Hindlimb muscle (tissue), 1 donor: ENCODE results near the gene KIZ. TPM values are rescaled to one million over a fixed set of nuclear protein-coding genes. Genes with fewer than 3 reads are reported as not detected.

Experiments used
- DNase-seq: peaks from one replicate; pipeline ENCODE4 v3.0.0-alpha.2; 2013
- polyA plus RNA-seq: library from polyadenylated mRNA; unstranded; fragments of 120-200 nt; gene quantifications from one replicate; pipeline ENCODE4 v1.2.1, GENCODE V29; 2013; ENCODE audit not compliant: insufficient read length

The KIZ gene
- polyA plus RNA-seq, 1 donor = 17.7 TPM

DNA sequence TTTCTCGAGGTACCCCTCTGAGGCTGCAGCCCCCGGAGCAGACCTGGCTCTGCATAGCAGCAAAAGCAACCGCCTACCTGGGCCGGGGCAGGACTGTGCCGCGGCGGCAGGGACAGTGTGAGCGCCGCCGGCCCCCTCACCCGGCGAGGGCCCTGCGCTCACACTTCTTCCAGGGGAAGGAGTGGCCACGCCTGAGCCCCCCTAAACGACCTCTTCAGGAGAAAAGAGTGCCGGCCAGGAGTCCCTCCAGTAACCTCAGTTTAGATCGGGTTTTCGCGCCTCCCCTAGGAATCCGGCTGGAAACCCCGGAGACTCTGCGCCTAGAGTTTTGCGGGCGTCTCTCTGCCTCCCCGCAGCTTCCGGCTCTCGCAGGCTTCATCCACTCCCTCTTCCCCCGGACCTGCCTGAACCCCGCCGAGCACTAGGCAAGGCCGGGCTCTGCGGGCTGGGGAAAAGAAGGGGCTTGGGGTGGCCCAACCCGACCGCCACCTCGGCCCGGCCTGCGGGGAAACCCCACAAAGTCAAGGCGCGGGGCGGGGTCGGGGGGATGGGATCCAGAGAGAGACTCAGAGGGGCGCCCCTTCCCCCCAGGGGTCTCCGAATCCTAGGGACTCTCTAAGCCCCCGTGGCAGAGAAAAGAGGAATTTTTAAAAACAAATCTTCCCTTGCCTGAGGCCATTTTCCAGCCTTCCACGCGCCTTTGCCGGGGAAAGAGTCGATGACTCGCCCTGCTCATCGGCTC lies 20.3 kb upstream of the KIZ start:
- no peak for DNase-seq

DNA sequence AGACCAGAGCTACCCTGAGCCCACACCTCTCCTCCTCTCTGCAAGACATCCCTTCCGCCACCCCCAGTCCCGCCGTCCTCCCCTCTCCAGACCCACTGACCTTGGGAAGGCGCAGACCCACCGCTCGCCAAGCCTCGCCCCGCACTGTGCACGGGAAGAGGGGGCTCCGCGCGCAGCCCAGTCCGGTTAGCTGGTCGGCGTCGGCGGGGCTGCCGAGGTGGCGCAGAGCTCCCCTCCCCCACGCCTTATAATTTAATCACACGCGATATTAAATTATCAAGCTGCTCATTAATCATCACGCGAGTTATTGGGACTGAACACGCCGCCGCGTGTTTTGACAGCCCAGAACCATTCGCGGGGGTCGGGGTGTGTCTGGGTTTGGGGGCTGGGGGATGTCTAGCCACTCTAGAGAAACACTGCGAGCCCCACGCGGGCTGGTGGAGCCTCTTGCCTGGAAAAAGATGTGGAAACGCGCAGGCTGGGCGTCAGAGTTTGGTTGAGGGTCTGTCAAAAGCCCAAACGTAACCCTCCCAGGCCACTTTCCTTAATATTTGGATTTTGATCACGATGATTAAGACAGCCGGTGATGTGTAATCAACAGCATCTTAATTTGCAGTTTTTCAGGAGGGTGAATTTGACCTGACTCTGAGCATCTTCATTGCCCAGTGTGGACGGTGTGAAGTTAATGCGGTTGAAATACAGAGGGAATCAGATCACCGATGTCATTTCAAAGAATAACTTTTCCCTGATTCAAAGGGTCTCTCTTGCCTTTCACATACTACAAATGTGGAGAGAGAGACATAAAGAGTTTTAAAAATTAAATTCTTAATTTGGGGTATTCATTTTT lies 19.5 kb upstream of the KIZ start, which contains the start of gene LINC00237:
Gene LINC00237 (minus strand): TSS at position 188 of the 847 bp plus-strand sequence.
- no peak for DNase-seq

DNA sequence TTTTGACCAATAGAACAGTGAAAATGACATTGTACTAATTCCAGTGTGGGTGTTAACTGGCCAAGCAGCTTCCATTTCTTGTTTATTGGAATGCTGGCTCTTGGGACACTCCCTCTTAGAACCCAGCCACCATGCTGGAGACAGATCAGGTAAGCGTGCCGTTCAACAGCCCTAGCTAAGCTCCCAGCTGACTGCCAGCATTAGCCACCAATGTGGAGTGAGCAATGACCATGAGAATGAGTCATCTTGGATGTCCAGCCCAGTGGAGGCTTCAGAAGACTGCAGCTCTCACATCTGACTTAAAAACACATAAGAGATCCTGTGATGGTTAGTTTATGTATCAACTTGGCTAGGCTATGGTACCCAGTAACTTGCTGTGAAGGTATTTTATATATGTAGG lies 16.7 kb upstream of the KIZ start:
- no peak for DNase-seq

DNA sequence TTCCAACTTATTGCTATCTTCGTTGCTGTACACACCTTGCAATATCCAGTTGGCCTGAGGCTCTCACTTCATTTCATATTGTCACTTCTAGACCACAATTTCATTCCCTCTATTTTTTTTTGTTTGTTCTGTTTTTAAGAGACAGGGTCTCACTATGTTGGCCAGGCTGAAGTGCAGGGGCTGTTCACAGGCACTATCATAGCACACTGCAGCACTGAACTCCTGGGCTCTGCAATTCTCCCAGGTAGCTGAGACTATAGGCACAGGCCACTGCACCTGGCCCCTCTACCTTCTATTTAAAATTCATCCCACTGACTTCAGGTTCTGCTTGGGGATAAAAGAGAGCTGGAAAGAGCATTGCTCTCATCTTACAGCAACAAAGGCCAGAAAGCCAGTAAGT lies 15.1 kb upstream of the KIZ start:
- no peak for DNase-seq

DNA sequence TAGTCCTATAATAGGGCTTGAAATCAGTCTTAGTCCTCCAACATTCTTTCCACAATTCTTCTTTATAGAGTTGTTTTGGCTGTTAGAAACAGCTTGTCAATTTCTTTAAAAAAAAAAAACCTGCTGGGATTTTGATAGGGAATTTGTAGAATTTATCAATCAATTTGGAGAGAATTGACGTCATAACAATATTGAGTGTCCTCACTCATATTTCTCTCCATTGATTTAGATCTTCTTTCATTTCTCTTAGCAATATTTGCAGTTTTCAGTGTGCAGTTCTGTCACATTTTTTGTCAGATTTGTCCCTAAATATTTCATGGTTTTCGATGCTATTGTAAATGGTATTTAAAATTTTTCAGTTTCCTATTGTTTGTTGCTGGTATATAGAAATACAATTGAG lies 14.5 kb upstream of the KIZ start:
- DNase-seq = no peak

DNA sequence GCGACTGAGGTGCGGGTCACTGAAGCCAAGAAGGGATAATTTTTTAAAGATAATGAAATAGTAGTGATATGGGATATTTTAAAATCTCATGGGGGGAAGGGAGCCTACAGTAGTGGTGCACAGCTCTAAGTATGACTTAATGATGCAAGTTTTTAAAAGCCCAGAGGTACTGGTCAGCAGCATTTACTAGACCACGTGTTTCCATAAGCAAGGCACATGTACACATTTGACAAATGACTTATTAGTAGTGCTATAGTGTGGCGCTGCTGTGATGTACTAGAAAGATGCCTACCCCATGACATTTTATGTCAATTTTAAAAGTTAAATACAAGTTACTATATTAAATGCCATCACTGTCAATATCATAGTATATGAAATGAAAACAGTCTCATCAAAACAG lies 12.2 kb upstream of the KIZ start:
- DNase-seq = no peak

DNA sequence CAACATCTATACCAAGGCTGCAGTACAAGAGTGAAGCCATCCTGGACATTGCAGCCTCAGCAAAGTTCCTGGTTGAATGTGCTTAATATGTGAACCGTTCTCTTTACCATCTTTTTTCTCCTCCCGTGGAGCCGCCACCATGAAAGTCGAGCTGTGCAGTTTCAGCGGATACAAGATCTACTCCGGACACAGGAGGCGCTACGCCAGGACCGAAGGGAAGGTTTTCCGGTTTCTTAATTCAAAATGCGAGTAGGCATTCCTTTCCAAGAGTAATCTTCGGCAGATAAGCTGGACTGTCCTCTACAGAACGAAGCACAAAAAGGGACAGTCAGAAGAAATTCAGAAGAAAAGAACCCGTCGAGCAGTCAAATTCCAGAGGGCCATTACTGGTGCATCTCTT lies 11.3 kb upstream of the KIZ start:
- no peak for DNase-seq

DNA sequence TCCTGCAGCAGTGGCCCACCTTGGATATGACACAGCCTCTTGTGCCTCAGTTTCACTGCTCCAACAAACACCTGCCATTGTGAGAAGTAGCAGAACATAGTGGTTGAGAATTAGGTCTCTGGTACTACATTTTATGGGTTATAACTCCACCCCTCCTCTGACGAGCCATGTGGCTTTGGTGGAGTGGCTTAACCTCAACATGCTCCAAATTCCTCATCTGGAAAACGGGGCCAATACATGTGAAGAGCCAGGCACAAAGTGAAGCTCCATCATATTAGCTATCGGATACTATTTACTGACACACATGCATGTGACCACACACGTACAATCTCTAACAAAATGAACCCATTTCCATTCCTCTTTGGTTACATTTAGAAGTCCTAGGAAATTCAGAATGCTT lies 8.4 kb upstream of the KIZ start:
- no peak for DNase-seq

DNA sequence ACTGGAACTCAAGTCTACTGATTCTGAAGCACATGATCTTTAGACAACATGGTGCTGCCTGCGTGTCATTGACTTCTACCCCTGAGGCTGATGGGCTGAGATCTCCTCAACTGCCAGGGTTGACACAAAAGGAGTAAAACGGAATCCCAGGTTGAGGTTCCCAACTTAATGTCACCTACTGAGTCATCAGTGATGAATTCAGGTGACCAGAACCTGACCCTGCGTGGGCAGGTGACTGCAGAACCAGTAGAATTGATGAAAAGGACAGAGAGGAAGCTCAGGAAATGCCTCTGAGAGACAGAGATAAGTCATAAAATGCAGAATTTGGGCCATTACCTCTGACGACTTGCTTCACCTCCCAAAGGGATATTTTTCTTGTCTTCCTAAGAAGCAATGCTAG lies 7.7 kb upstream of the KIZ start:
- no peak for DNase-seq

DNA sequence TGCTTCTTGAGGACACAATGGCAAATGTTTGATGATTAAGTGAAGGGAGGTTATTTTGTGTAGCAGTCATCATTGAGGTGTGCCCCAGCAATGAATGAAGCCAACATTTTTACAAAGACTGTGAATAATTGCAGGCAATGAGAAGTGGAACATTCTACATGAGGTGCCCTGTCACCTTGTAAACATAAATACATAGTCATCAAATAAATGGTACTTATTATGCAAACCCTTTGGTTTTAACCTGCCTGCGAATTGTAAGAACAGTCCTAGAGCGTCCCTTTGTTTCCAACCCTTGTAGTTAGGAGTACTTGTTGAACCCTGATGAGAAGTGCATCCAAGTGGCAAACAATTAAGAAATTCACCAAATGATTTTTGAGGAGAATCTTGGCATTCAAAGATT lies 7.1 kb upstream of the KIZ start:
- no peak for DNase-seq

DNA sequence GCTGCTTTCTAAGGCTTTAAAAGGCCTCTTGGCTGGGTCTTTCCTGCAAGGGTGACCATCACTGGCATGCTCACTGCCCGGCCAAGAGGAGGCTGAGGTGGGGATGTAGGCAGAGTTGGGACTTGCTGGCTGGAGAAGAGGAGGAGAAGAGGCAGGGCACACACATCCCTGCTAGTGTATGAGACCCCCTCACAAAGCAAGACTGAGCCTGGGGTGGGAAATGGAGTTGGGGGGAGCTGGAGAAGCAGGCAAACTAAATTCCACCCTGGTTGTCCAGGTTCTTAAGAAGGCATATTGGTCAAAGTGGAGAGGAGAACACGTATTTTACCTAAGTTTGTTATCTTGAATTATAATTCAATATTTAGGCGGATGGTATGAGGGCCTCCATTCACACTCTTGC lies 1.7 kb upstream of the KIZ start:
- no peak for DNase-seq

DNA sequence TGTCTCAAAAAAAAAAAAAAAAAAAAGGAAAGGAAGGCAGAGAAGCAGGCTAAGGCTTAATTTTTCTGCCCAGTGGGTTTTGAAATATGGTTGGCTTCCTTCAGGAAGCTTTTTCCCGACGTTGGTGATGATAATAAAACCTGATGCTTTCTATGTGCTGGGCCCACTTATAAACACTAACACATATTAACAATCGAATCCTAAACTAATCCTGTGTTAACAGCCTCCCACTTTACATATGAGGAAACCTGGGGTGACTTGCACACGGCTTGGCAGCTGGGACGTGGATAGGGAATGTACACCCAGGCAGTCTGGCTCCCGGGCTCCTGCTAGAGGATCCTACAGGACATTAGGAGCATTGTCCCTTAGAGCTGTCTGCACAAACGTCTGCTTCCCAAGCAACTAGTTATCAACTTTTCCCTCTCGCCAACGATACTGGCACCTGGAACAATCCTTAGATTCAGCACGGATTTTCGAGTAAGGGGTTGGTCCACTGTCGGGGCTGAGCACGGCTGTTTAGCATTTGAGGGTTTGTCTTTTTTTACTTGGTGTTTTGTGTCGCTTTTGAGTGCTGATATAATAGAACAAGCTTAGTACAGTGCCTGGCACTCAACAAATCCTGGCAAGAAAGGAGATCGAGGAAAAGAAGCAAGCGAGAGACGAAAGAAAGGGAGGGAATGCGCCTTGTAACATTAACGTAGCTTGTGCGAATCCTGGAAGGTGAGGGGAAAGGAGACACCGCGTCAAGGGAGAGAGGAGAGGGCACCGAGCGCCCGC lies 622 bp upstream of the KIZ start:
- no peak for DNase-seq

DNA sequence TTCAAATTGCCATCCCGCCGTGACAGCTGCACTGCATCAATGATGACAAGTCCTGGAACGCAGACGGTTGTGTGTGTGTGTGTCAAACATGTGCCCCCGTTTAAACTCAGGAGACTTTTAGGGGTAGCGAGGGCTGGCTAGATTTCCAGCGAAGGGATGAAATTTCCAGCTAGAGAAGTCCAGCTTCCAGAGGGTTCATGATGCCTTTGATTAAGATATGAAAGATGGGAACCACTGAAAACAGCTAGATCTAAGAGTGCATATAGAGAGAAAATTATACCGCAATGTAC lies 644 bp downstream of the KIZ start:
- no peak for DNase-seq

DNA sequence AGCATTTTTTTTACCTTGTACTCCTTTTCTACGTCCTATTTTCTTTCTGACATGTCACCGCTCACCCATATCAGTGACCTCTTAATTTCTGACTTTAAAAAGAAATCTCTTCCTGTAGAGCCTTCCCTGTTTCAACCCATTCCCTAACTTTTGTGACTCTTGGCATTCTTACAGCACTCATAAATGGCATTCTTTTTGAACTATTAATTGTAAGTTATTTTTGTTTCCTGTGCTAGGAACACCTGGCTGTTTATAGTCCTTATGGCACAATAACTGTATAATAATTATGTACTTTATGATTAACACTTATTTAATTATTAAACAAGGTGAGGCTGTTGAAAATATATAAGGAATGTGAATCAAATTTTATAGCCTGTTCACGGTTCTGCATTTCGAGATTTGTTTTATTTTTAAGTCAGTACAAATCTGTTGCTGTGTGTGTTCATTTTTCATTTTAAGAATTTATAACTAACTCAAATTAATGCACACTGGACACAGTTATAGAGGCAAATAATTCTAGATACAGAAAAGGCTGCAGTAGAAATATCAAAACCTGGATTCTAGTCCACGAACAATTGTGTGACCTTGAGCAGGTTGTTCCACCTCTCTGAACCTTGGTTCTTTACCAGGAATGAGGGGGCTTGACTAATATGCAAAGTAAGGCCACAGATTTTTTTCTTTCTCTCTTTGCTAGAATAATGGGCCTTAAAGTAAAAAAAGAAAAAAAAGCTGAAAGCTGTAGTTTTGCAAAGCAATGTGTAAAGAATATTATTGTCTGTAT lies 1.5 kb downstream of the KIZ start:
- DNase-seq = no peak

DNA sequence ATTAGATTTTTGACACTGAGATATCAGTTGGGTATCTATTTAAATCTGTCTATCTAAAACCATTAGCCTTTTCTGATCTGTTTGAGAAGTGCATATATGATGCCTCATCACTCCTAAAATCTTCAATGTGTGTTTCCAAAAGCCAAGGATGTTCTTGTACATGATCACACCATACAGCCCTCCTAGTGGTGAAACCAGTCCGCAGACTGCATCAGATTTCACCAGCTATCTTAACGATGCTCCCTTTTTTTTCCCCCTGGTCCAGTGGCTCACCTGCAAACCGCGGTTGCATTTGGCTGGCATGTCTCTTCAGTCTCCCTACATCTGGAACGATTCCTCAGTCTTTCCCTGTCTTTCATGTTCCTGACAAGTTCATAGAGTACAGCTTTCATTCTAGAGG lies 4.0 kb downstream of the KIZ start:
- no peak for DNase-seq

DNA sequence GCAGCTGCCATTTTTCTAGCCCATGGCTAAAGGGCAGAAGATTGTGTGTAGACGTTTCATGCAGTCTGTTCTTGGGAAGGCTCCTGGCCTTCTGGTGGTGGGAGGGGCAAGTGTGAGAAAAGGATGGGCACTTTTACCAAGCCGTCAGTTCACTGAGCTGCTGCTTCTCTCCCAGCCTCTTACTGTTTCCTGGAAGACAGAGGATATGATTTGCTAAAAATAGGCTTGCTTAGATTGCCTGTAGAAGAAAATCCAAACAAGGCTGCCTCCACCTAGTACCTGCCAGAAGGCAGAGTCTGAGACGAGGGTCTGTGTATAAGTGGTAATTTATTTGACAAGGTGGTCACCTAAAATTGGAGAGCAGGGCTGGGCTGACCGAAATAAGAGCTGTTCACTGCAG lies 7.5 kb downstream of the KIZ start:
- no peak for DNase-seq

DNA sequence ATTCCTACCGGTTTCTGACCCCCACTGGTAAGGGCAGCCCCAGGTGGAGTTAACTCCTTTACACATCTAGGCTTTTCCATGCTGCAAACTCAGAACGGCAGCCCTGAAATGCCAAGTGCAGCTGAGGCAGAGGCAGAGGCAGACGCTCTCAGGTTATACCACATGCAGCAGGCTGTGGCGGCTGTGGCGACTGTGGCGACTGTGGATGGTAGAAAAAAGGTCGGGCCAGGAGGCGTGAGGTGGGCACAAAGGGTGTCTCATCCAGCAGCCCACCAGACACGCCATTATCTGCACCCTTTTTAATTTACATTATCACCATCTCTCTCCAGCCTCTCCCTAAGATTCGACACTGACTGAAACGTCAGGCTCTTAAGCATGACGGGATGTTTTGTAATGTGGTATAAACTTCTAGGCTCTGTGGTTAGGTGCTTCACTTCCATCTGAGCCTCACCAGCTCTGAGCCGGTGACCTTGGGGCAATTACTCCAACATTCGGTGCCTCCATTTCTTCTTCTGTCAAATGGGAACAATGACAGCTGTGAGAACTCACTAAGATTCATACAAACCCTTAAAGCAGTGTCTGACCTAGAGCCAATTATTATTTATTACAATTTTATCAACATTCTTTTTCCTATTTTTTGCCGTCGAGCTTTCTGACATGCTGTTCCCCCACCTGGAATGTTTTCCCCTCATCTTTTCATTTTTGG lies 8.2 kb downstream of the KIZ start:
- DNase-seq = no peak

DNA sequence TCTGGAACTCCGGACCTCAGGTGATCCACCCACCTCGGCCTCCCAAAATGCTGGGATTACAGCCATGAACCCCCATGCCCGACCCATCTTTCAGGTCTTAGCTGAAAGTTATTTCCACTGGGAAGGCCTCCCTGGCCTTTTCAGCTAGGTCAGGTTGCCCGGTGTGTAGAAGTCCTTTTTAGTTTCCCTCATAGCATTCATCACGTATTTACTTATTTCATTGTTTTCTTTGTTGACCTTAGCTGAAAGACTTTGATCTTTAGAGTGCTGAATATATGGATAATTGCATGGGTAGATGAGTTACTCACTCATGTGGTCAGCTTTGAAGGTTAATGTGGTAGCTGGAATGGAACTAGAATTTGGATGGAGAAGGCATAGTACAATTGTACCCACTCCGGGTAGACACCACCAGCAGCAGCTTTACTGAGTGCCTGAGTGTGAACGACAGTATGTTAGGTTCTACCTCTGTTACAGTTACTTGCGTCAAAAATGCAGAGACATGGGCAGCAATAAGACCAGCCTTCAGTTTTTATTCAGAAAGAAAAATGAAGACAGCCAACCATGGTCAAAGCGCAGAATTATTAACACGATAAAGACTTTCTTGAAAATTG lies 9.1 kb downstream of the KIZ start:
- DNase-seq = no peak

DNA sequence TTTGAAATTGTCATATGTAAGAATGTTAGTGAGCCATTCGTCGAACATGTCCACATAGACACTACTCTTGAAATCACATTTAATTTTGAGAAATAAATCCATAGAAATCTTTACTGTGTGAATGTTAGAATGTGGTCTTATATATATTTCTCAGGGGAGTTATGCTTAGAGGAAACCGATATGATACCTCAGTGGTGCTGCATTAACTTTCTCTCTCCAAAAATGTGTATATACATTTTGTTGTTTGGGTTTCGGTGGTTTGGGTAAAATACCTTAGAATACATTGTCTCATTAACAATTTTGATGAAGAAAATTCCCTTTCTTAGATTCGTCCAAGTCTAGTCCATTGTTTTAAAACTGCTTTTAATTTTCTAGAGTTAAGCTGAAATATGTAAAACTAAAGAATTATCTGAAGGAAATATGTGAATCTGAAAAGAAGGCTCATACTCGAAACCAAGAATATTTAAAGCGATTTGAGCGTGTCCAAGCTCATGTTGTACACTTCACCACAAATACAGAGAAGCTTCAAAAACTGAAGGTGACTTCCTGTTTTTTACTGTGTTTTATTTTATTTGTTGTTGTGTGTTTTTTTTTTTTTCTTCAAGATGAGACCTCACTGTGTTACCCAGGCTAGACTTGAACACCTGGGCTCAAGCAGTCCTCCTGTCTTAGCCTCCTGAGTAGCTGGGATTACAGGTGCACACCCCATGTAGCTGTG lies 10.3 kb downstream of the KIZ start:
- no peak for DNase-seq

DNA sequence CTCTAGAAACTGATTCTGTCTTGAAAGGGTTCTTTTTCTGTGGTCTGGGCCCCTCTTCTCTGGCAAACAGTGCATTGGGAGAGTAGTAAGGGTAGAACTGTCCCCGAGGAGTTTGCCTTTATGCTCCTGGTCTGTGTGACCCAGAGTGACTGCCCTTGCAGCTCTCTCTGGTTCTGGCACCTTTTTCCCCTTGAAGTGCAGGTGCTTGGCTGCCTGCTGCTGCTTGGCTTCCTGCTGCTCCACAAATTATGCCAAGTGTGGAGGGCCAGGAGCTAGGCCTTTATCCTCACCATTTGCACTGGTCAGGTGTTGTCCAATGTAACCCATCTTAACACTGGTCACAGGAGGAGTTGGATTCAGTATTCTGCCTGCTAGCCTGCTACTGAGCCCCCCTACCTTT lies 11.2 kb downstream of the KIZ start:
- no peak for DNase-seq
